HG03103 (cell line): ENCODE data around the gene APOL4.
A peak's percentile ranks its signal among the peaks of the same experiment; 100 is the strongest.
"Not testable (repeated sequence)": the region's sequence is repeated elsewhere in the genome, so short reads cannot be mapped to it uniquely, and the experiment has no call there.

Source experiments
- ATAC-seq: cut with Tn5 transposase; IDR thresholded peaks from one replicate; pipeline ENCODE4 v1.9.1; 2021; ENCODE audit warnings: low read depth; ENCODE audit not compliant: unreplicated experiment

The APOL4 gene, protein sequence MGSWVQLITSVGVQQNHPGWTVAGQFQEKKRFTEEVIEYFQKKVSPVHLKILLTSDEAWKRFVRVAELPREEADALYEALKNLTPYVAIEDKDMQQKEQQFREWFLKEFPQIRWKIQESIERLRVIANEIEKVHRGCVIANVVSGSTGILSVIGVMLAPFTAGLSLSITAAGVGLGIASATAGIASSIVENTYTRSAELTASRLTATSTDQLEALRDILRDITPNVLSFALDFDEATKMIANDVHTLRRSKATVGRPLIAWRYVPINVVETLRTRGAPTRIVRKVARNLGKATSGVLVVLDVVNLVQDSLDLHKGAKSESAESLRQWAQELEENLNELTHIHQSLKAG

DNA sequence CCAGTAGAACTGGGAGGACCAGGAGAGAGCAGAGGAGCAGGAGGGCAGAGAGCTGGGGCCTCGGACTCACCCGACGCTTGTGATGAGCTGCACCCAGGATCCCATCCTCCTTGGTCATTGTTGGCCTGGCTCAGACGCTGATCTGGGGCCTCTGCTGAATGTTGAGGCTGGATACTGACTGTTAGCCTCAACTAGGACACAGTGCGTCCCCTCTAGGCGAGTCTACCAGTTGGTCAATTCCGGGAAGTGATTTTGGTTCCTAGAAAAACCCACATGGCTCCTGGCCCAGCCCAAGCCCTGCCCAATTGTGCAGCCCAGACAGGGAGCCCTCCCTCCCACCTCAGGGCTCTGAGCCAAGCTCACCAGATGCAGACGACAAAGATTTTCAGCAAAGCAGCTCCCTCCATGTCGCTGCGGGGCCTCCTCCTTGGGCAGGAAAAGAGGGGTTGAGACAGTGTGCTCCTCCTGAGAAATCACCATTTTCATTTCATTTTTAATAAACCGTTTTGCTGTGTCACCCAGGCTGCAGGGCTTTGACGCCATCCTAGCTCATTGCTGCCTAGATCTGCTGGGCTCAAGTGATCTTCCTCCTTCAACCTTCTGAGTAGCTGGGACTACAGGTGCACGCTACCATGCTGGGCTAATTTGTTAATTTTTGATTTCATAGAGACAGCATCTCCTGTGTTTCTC, at the start of gene APOL4:
APOL4 (minus strand) TSS at position 180 of the 690 bp plus-strand sequence; CDS start at position 105, 75 bp downstream.
- no peak for ATAC-seq

DNA sequence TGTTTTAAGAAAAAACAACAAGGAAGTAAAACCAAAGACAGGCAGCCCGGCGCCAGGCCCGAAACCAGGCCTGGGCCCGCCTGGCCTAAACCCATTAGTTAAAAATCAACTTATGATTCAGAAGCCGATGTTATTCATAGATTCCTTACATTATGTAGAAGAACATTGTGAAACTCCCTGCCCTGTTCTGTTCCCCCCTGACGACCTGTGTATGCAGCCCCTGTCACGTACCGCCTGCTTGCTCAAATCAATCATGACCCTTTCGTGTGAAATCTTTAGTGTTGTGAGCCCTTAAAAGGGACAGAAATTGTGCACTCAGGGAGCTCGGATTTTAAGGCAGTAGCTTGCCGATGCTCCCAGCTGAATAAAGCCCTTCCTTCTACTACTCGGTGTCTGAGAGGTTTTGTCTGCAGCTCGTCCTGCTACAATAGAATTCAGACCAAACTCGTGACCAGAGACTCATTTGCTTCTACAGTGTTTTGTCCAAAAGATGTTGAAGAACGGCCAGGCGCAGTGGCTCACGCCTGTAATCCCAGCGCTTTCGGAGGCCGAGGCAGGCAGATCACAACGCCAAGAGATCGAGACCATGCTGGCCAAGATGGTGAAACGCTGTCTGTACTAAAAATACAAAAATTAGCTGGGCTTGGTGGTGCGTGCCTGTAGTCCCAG, 48.8 kb upstream of the APOL4 start:
- ATAC-seq, result not testable (repeated sequence)

DNA sequence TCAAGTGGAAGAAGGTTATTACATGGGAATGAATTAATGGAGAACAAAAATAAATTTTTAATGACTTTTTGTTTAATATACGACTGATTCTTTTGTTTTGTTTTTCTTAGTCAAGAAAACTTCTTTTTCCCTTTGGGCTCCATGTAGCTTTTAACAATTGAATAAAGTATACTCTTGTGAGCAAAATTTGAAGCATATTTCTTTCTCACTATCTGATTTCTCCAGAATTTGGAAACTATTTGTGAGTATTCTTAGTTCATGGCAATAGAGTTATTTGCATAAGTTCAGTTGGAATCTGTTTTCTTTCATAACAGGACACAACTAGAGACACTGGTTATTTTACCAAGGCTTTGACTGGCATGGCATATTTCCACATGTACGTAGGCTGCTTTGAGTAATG, 47.6 kb upstream of the APOL4 start:
- ATAC-seq, result no peak

DNA sequence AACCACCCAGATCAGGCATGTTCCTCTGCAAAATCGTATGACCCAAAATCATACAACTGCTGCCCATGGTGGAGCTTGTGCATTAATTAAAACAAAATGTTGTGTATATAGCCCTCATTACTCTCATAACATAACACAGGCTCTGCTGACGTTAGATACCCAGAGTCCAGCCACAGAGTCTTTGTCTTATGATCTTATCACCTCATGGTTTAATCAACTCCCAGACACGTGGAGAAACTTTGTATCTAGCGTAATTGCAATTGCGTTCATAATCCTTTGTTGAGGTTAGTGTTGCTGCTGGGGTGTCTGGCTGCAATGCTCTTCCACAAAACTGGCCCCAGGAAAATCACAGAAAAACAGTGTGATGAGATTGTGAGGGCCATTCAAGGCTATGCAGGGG, 46.3 kb upstream of the APOL4 start:
- ATAC-seq, result no peak

DNA sequence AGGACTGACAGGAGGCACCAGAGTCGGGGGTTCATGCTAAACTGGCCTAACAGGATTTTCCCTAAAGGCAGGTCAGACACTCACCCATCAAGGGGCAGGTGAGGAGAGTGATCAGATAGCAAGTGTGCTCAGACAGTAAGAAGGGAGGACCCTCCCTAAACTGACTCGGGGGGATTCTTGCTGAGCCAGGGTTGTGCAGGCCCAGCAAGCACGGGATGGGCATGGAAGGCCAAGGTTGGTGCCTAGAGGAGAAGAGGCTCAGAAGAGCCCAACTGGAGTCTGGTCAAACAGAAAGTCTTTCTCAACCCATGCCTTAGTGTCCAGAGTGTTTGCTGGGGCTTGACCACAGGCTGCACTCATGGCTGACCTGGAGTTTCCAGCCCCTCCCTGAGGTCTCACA, 45.1 kb upstream of the APOL4 start:
- no peak for ATAC-seq

DNA sequence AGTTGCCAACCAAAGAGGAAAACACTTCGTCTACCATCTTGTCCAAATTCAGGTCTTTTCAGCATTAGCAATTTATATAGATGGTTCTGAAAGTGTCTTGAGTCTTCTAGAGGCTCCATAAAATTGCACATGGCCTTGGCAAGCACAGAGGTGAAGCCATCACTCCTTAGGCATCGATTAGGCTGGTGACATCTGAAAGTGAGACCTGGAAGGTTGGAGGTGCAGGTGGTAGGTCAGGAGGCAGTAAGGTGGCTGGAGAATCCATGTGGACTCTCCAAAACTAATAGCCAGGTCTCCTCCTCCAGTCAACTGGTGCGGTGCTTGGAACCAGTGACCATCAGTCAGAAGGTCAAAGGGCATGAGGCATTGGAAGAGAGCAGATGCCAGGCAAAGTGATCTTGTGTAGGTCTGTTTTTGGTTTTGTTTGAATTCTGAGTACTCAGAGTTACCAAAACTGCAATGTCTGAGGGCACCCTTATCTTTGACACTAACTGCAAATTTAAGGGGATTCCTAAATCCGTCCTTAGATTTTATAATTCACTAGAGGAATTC, 44.3 kb upstream of the APOL4 start:
- no peak for ATAC-seq

DNA sequence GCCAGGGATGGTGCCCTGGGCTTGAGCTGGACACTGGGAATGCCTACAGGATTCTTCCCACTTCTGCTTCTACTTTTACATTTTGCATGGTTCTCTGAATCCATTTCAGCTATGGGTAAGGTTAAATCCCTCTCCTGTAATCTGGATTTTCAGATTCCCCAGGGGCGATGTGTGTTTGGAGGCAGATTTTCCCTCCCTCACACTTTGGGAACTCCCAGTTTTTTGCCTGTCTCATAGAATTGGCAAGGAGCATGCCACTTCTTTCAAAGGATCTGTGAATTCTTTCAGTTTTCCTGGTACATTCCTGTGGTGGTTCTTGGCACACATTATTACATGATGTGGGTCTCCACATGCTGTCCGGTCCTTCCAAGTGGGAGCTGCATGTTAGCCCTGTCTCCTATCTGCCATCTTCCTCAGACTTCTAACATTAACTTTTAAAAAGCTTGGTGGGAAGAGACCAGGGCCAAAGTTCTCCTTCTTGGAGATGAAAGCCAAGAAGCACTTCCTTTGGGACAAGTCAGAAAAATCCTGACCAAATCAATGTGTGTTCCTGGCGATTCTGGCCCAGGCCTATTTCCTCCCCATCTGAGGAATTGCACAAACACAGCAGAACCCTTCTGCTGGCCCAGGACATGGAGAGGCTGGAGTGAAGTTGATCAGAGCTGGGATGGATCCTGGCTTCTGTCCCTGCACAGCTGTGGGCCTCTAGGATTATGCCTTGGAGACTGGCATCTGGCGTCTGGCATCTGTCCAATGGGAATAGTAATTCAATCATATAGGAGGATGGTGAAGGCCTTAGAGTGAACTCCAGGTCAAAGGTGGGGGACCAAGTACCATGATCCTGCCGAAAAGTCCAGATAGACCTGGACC, 43.1 kb upstream of the APOL4 start:
- ATAC-seq, result no peak

DNA sequence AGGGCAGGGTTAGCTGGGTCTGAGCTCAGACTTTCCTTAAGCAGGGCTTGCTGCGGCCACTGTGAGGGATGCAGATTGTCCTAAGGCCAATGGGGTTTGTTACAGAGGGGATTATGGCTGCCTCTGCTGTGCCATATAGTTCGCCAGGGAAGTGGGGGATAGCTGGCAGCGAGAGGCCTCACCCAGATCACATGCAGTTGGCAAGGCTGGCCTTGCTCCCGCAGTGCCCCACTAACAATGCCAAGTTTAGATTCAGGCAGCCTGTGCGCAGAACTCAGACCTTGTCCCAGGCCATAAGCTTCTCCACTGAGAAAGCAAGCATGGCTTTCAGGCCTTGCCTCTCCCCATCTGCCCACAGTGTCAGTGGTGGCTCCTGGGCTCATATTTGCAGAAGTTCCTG, 42.4 kb upstream of the APOL4 start:
- ATAC-seq, result no peak

DNA sequence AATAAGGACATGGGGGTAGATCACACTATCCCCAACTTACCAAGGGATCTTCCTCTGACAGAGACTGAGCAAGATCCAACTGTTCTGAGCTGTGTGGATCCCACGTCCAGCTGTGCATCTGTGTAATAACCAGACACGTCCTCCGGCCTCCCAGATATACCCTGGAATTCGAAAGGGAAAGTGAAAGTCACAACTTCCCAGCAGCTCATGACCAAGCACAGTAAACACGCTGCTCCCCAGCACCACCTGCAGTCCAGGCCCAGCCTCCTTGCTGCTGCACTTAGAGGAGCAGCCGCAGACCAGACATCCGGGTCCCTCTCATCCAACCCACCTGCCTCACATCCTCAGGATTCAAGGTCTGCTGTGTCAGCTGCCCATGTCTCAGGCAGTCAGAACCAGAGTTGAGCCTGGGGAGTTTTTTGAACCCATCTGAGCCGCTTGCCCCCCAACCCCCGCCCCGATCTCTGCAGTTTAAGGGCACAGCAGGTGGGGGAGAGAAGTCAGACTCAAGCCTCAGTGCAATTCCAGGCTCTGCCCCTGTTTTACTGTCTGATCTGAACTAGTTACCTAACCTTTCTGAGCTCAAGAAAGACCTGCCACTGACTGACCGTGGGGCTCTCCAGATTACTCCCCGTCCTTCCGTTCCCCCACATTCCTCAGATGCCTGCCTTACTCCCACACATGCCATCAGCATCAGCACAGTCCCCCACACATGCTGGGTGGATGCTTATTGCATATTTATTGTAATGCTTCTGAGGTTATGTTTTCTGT, 38.0 kb upstream of the APOL4 start, which contains the start of gene APOL2:
APOL2 (minus strand) TSS at position 127 of the 771 bp plus-strand sequence. CDS start 6,365 bp downstream, outside the sequence.
- ATAC-seq, result peak; percentile 78

DNA sequence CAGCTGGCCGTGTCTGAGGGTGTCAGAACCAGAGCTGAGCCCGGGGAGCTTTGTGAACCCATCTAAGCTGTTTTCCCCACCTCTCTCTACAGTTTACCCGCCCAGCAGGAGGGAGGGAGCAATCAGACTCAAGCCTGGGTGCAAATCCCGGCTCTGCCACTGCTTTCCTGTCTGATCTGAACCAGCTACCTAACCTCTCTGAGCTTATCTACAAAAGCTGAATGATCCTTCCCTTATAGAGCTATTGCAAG, 37.5 kb upstream of the APOL4 start:
- ATAC-seq, result no peak

DNA sequence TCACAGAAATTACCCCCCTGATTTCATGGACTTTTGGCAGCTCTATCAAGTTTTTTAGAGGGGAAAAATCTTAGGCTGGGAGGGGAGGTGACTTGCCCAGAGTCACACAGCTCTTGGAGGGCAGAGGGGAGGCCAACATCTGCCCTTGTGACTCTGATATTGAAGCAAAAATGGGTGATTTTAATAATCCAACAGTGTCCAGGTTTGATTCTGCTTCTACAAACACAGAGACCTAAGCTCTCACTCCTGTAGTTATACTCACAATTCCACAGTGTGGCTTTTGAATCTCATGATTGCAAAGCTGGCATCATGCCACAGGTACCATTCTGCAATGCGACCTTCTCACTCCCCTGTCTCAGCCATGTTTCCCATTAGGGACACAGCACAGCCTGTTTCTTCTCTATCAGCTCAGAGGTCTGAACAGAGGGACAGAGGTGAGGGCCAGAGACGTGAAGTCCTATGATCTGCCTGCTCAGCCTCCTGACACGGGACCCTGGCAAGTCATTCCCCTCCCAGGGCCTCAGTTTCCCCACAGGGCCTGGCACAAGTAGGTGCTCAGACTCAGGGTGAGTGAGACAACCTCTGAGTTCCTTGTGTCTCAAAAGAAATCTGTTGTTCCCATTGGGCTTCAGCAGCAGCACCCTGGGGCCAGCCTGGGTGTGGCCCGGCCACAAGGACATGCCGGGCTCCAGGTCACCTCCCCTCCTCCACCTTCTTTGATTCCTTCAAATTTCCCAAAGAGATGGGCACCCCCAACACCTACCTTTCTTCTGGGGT, 37.0 kb upstream of the APOL4 start:
- no peak for ATAC-seq

DNA sequence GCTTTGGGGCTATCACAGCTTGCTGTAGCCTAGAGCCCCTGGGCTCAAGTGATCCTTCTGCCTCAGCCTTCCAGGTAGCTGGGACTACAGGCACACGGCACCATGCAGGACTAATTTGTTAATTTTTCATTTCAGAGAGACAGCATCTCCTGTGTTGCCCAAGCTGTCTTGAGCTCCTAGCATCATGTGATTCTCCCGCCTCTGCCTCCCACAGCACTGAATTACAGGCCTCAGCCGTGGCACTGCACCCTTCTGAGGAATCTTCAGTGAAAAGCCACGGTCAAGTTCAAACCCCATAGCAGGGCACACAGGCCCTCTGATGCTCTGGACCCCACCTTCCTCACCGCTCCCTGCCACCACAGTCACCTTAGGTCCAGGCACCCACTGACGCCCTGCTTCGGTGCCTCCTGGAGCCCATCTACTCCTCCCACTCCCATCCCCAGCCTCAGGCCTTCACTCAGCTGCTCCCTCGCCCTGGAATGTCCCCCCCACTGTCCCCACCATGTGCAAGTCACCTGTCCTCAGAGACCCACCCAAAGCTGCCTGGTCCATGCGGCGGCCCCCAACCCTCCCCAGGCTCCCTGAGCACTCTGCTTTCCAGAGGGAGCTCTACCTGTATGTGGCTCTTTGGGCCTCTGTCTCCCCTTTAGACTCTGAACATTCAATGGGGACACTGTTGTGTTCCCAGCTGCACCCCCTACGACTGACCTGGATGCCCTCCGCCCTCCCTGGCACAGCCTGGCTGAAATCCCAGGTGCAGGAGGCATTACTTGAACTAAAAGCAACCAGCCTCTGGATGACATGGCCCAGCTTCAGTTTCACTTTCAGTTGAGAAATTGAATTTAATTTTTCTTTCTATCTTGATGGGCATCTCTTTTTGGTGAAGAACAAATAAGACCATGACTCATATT, 36.1 kb upstream of the APOL4 start:
- no peak for ATAC-seq

DNA sequence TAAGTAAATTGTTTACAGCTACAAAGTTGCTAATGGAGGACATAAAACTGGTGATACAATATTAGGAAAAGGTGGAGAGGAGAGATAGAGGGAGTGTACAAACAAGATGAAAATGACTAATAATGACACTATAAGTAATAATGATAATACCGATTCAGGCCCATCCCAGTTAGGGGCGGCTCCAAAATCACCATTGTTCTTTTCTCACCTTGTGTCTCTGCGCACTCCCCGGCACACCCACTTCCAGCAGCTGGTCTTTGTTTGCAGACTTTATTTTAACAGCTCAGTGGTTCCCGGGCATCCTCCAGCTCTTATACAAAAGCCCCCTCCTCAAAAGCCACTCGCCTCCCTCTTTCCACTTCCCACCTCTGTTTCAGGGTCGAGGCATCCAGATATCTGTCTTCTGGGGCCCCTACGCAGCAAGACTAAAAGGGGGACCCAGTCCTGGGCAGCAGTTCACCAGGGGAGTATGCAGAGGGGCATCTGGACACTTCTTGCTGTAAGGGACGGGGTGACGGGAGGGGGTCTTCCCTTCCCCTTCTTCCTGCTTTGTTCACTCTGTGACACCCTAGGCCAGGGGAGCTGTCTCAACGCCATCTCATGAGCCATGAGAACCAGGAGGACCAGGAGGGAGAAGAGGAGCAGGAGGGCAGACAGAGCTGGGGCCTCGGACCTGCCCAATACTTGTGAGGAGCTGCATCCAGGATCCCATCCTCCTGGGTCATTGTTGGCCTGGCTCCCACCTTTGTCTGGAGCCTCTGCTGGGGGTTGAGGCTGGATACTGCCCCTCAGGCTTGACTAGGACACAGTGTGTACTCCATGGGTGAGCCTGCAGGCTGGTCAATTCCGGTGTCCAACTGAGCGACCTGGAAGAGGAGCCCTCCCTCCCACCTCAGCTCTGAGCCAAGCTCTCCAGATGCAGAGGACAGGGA, 35.0 kb upstream of the APOL4 start:
- no peak for ATAC-seq

DNA sequence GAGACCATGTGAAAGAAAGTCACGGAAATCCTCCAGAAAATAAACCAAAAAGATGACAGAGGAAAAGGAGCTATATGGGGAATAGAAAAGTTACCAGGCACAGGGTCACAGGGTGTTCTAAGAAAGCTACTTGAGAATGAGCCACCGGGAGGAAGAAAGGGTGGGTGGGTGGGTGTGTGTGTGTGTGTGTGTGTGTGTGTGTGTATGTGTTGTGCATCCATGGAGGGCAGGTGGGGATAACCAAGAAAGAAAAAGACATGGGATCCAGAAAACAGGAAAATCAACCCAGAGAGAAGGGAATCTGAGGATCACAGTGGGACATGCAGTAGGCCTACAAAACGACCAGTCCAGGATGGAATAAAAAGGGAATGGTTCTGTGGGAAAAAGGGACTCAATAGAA, 34.0 kb upstream of the APOL4 start:
- ATAC-seq, result no peak

DNA sequence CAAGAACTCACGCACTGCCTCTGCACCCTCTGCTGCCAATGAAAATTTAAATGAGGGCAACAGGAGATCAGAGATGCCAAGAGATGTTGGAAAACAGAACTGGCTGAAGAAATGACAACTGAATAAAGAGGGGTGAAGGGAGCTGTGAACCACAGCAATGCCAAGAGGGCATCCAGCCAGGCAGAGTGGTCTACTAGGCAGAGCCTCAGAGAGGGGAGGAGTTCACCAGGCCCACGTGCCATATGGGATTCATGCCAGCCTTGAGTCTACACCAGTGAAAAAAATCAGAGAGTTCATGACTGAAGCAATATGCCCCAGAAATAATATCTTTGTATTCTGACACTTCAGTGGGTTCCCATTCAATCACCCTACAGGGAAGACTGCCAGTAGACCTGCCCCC, 33.3 kb upstream of the APOL4 start:
- no peak for ATAC-seq

DNA sequence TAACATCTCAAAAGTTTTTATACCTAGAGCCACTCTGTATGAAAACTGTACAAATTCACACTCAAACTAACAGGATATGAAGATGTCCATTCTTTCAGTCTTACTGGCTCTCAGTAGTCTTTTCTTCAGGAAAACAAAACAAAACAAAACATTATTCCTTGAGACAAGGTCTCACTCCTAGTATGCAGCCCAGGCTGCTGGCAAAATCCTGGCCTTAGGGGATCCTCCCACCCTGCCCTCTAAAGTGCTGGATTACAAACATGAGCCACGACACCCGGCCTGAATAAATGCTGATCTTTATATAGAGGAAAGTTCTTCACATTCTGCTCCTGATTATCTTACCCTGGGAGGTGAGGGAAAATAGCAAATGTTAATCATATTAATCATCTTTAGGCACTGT, 32.6 kb upstream of the APOL4 start:
- ATAC-seq, result no peak

DNA sequence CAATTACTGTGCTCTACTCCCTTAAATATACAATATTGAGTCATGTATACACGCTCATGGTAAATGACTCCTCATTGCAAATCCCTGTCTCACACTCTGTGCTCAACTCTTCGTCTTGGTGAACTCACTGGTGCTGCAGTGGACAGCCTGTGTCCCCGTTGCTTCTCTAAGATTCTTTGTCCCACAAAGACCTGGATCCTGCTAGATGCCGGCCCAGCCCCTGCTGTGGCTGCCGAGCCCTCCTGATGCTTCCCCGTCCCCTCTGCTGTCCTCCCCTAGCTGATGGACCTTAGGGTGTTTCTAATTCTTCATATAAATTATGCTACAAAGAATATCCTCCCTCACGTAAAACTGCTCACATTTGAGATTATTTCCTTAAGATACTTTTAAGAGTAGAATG, 32.2 kb upstream of the APOL4 start:
- ATAC-seq, result no peak
